ENCODE results near the gene ADARB2. TPM values are rescaled to one million over a fixed set of nuclear protein-coding genes. Genes with fewer than 3 reads are reported as not detected.

The ADARB2 gene
- total RNA-seq, 1 experiment from 2014 or later = not detected

GRCh38 chr10:1687190-1687589, 50.1 kb downstream of the ADARB2 start:
- DNase-seq (ENCODE audit: low read depth) = no peak

GRCh38 chr10:1686491-1686749, 50.9 kb downstream of the ADARB2 start:
- DNase-seq (ENCODE audit: low read depth) = no peak

DNA sequence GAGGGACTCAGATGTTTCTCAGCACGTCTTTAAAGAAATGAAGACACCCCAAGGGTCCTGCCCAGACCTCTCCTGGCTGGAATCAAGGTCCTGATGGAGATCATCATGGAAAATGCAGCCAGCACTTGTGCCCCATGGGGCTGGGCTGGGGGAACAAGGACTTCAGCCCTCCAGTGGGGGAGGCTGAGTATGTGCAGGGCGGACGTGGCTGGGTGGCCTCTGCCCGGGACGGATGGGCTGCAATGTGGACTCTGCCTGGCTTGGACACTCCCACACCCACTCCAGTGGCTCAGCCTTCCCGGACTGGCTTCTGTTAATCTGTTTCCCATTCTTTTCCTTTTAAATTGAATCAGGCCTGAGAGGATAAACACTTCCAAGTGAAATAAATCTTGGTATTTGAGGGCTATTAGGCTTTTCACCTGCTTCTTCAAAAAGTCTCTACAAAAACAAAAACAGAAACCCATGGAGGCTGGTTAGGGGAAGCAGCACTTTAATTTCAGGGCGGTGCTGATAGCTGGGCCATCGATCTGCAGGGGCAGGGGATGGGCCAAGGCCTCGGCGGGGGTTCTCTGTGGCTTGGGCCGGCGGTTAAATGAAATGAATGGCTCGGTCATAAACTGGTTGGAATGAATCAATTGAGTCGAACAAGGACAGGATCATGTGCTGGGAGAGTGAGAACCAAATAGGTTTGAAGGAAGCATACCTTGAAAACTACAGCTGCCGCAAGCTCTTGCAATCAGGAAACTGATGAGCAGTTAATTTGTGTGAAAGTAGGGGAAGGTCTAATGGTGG, 51.4 kb downstream of the ADARB2 start:
- no peak for DNase-seq (ENCODE audit: low read depth)

- DNase-seq (ENCODE audit: low read depth) = no peak
Measured at GRCh38 chr10:1684991-1685390, 52.3 kb downstream of the ADARB2 start.

DNA sequence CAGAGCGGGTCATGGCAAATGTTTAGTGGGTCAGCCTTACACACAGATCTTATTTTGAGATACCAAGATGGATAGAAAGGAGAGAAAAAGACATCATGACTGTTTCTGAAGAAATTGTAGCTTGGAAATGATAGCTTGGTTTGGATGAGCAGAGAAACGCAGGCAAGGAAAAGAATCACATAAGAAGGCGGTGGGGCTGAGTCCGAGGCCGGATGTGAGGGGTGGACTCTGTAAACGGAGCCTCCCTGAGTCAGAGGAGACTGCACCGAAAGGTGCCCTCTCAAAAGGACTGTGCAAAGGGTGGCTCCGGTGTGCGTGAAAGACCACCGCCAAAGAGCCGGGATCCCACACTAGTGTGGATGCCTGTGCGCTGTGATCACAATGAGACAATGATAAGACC, 53.7 kb downstream of the ADARB2 start:
- DNase-seq (ENCODE audit: low read depth) = no peak

GRCh38 chr10:1679821-1680650, 57.3 kb downstream of the ADARB2 start:
- no peak for DNase-seq (ENCODE audit: low read depth)

- no peak for DNase-seq (ENCODE audit: low read depth)
Measured at GRCh38 chr10:1678084-1678483, 59.2 kb downstream of the ADARB2 start.

- DNase-seq (ENCODE audit: low read depth) = no peak
Measured at GRCh38 chr10:1677307-1677939, 59.9 kb downstream of the ADARB2 start.

DNA sequence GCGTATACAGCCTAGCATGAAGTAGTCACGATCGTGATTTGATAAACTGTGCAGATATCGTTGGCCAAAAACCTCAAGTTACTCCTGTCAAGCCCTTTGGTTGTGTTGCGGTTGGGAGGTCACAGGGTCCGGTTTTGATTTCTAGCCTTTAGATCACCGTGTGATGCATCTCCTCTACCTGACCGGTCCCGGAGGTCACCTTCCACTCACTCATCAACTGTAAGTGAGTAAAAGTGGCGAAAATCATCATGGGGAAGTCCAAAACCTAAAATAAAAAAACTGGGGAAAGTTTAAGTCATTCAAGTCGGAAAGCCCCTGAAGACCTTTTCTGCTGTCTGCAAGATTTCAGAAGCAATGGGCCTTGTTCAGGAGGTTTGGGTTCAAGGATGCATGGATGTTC, 62.8 kb downstream of the ADARB2 start:
- DNase-seq (ENCODE audit: low read depth) = no peak

- no peak for DNase-seq (ENCODE audit: low read depth)
Measured at GRCh38 chr10:1673568-1674345, 63.6 kb downstream of the ADARB2 start.

DNA sequence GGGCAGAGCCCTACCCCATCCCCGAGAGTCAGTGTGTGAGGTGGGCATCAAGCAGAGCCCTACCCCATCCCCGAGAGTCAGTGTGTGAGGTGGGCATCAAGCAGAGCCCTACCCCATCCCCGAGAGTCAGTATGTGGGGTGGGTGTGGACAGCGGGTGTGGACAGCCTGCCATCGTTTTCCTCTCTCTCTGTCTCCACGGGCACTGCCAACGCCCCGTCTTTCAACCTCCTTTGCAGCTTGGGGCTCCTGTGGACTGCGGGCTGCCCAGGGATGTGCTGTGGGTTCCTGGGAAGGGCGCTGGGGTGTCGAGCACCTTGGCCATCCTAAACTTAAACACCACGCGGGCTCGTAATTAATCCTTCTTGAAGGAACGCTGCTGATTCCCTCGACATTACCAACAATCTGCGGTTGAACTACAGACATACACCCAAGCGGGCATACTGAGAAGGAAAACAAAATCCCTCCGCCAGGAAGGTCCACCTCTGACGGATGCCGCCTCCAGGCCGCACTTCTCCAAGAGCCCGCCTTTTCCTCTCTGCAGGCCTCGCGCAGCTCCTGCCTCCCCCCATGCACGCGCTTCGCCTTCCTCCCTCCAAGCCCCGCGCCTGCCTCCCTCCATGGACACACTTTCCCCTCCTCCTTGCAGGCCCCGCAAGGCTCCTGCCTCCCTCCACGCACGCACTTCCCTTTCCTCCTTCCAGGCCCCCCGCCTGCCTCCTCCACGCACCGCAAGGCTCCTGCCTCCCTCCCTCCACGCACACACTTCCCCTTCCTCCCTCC, 65.1 kb downstream of the ADARB2 start:
- DNase-seq (ENCODE audit: low read depth) = no peak

DNA sequence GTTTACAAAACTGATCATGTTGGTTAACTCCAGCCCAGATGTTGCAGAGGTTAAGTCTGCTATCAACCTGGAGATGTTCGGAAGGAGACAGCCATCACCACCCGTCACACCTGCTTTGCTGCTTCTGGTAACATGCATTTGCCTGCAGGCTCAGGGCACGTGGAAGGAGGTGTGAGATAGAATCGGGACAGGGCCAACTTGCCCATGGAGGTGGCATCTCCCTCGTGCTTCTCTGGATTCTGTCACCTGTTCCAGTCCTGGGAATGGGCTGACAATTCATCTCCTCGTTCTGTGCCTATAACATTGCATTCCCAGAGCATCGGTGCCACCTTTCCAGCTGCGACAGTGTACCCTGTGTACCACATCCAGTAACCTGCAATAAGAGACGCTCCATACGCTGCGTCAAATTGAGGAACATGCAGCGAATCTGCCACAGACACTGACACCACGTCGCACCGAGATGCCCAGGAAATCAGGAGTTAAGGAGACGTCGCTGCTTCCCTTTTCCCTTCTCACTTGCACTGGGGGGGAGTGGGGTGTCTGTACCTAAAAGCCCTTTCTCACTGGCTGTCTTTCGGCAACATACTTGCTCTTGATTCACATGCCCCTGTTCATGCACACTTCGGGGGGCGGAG, 65.8 kb downstream of the ADARB2 start:
- DNase-seq (ENCODE audit: low read depth) = no peak

- no peak for DNase-seq (ENCODE audit: low read depth)
Measured at GRCh38 chr10:1670541-1671365, 66.6 kb downstream of the ADARB2 start.

- DNase-seq (ENCODE audit: low read depth) = no peak
Measured at GRCh38 chr10:1669433-1669832, 67.9 kb downstream of the ADARB2 start.

- no peak for DNase-seq (ENCODE audit: low read depth)
Measured at GRCh38 chr10:1668399-1668798, 68.9 kb downstream of the ADARB2 start.

DNA sequence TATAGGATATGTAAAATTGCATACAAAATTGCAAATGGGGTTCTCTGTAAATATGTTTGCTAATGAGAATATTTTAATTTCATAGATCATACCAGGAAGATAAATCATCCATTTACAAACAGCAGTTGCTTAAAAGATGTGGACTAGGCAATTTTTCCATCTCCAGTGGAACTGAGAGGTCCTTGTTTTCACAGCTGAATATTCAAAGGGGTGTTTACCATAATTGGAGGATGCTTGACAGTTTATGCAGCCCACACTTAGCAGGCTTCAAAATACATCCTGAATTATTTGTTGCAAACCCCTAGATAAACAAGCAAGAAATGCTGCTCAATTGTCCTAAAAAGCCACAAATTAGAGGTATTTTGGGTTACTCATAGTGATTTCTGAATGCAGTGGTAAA, 69.9 kb downstream of the ADARB2 start:
- no peak for DNase-seq (ENCODE audit: low read depth)

GRCh38 chr10:1666147-1666546, 71.2 kb downstream of the ADARB2 start:
- DNase-seq (ENCODE audit: low read depth) = no peak

DNA sequence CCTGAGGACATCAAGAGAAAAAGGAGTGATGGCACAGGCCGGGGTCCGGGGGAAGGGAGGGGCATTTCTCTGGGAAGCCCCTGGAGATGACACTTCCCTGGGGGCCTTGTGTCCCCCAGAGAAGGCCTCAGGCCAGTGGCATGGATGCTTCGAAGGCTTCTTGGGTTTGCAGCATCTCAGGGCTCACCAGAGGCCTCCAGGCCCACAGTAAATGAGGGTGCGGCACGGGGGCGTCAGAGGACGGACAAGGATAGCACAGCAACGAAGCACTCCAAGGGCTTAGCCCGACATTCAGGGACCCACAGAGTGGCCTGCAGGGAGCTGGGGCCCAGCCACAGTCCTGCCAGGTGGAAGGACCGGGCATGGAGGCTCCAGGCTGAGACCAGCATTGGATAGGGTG, 71.6 kb downstream of the ADARB2 start:
- DNase-seq (ENCODE audit: low read depth) = no peak

GRCh38 chr10:1665021-1665661, 72.2 kb downstream of the ADARB2 start:
- DNase-seq (ENCODE audit: low read depth) = no peak
